Measurements from ENCODE around the gene DHX35.
"Not testable (repeated sequence)": the region's sequence is repeated elsewhere in the genome, so short reads cannot be mapped to it uniquely, and the experiment has no call there.

DHX35 gene

GRCh38 chr20:38953630-38954340 is 8.4 kb upstream of the DHX35 start:
- CTCF ChIA-PET: interaction anchor here (0.7 kb wide), 1 partner anchor 25 kb away, joined by 3 read pairs; no protein-coding TSS in a partner anchor

DNA sequence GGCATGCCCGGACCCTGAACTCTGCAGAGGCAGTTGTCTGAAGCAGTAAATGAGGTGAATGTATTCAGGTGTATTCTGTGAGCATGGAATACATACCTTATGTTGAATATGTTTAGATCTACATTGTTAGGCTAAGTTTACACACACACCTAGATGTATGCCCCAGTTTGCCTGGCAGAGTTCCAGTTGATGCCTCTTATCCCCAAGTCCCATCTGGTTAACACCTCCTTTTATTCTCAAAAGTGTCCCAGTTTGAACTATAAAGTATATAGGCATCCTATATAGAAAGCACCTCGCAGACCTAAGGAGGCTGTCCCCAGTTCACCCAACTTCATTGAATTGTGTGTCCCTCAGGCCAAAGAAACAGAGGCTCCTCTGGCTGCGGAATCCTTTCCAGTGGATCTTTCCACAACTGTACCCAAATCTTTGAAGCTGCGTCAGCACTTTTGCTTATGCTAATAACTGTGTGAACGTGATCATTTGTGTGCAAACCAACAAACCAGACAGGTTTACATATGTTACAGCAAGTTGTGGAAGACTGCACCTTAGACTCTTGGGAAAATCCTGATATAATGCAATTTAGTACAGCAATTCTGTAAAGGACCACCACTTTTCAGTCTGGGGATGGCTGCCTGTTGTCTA is 4.8 kb upstream of the DHX35 start:
- POLR2A ChIA-PET: no interaction called here
- CTCF ChIA-PET: no interaction called here
- DNase-seq (ENCODE audit: extremely low spot score): no peak
- TF ChIP-seq LEF1 (IDR thresholded peaks at IDR 0.05; ENCODE audit: borderline replicate concordance): no peak
- no peak for TF ChIP-seq BHLHE40 (IDR thresholded peaks at IDR 0.05; ENCODE audit: borderline replicate concordance)
- no peak for TF ChIP-seq ARNT (IDR thresholded peaks at IDR 0.05)
- TF ChIP-seq FOXM1 (IDR thresholded peaks at IDR 0.05; ENCODE audit: borderline replicate concordance): no peak
- TF ChIP-seq FOXK2 (IDR thresholded peaks at IDR 0.05): no peak
- TF ChIP-seq SUZ12 (IDR thresholded peaks at IDR 0.05): no peak
- TF ChIP-seq TARDBP (IDR thresholded peaks at IDR 0.05): no peak

More at GRCh38 chr20:38953630-38954340, 8.4 kb upstream of the DHX35 start:
- POLR2A ChIA-PET: interaction anchor here (1.1 kb wide), 1 partner anchor 9 kb away, joined by 6 read pairs; the partner anchor contains the start of gene DHX35
- DNase-seq (ENCODE audit: extremely low spot score): no peak
- TF ChIP-seq SP1 (IDR thresholded peaks at IDR 0.05): no peak
- TF ChIP-seq BHLHE40 (IDR thresholded peaks at IDR 0.05; ENCODE audit: borderline replicate concordance): no peak
- TF ChIP-seq, protein P1, sequence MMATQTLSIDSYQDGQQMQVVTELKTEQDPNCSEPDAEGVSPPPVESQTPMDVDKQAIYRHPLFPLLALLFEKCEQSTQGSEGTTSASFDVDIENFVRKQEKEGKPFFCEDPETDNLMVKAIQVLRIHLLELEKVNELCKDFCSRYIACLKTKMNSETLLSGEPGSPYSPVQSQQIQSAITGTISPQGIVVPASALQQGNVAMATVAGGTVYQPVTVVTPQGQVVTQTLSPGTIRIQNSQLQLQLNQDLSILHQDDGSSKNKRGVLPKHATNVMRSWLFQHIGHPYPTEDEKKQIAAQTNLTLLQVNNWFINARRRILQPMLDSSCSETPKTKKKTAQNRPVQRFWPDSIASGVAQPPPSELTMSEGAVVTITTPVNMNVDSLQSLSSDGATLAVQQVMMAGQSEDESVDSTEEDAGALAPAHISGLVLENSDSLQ (IDR thresholded peaks at IDR 0.05): no peak

GRCh38 chr20:38957915-38958485 is 4.1 kb upstream of the DHX35 start:
- CTCF ChIA-PET: no interaction called here
- no peak for DNase-seq (ENCODE audit: extremely low spot score)
- TF ChIP-seq SP1 (IDR thresholded peaks at IDR 0.05) (no peak), CTBP1 (IDR thresholded peaks at IDR 0.05; ENCODE audit: borderline replicate concordance) (no peak), ELF4 (IDR thresholded peaks at IDR 0.05) (no peak), ARNT (IDR thresholded peaks at IDR 0.05) (no peak)
- POLR2A ChIA-PET: no interaction called here

- POLR2A ChIA-PET, CTCF ChIA-PET: not testable (repeated sequence)
Measured at GRCh38 chr20:38960187-38960687, 1.9 kb upstream of the DHX35 start.

GRCh38 chr20:38961530-38962043 is 557 bp upstream of the DHX35 start:
- DNase-seq (ENCODE audit: extremely low spot score): no peak
- CTCF ChIA-PET: no interaction called here
- TF ChIP-seq ZNF384 (IDR thresholded peaks at IDR 0.05) (no peak), NFRKB (IDR thresholded peaks at IDR 0.05) (peak; percentile 70)
- POLR2A ChIA-PET: interaction anchor here (0.8 to 2.2 kb wide), 14 partner anchors 8 to 89 kb away, joined by 3 to 15 read pairs (median 6); no protein-coding TSS in a partner anchor

More at GRCh38 chr20:38960187-38960687, 1.9 kb upstream of the DHX35 start:
- not testable (repeated sequence) for DNase-seq (ENCODE audit: extremely low spot score)

DNA sequence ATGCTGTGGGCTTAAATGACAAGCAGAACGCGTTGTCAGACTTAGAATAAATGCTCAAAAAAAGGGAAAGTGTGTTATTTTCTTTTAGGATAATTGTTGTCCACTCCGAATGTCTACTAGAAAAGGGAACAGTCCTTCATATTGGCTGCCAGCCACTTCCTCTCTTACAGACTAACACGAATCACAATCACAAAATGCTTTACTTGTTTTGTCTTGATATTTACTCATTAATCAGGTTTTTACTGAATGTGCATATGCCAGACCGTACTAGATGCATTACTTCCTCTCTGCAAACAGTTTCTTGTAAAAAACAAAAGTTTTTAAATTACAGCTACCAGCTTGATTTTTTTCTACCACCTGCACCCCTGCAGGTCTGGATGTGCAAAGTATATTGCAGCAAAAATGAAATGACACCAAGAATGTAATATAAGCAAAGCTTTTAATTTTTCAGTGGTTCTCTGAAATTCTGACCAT is 821 bp downstream of the DHX35 start:
- ChIA-PET POLR2A (interaction anchor here (1.1 to 2.2 kb wide), 11 partner anchors 9 to 137 kb away, joined by 3 to 15 read pairs (median 6); no protein-coding TSS in a partner anchor), CTCF (interaction anchor here (1.2 kb wide), 1 partner anchor 34 kb away, joined by 3 read pairs; no protein-coding TSS in a partner anchor)
- TF ChIP-seq TARDBP (IDR thresholded peaks at IDR 0.05): no peak
- TF ChIP-seq NFRKB (IDR thresholded peaks at IDR 0.05): no peak
- TF ChIP-seq BHLHE40 (IDR thresholded peaks at IDR 0.05; ENCODE audit: borderline replicate concordance): no peak
- no peak for DNase-seq (ENCODE audit: extremely low spot score)

DNA sequence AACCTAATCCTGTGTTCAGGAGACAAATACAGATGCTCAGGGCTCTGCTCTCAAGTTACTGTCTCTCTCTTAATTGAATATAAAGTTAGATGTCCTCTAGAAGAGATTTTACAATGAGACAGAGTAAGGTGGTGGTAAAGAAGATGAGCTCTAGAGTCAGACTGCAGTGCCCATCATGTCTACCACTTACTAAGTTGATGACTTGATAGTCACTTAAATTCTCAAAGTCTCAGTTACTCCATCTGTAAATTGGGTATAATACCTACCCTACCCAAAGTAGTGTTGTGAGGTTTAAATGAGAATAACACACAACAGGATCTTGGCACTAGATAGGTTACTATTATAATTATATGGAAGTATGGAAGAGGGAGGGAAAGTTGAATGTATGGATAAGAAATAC is 1.6 kb downstream of the DHX35 start:
- TF ChIP-seq L3MBTL2 (conservative IDR thresholded peaks at IDR 0.05): no peak
- TF ChIP-seq SP1 (IDR thresholded peaks at IDR 0.05): no peak
- no peak for TF ChIP-seq FOXM1 (IDR thresholded peaks at IDR 0.05; ENCODE audit: borderline replicate concordance)
- TF ChIP-seq HDGF (IDR thresholded peaks at IDR 0.05; ENCODE audit: borderline replicate concordance): no peak
- no peak for TF ChIP-seq SUZ12 (IDR thresholded peaks at IDR 0.05)
- TF ChIP-seq, protein P1 (IDR thresholded peaks at IDR 0.05): no peak
- TF ChIP-seq ZNF384 (IDR thresholded peaks at IDR 0.05): no peak
- no peak for TF ChIP-seq TARDBP (IDR thresholded peaks at IDR 0.05)
- TF ChIP-seq CTBP1 (IDR thresholded peaks at IDR 0.05; ENCODE audit: borderline replicate concordance): no peak
- no peak for TF ChIP-seq FOXK2 (IDR thresholded peaks at IDR 0.05)
- no peak for TF ChIP-seq ARNT (IDR thresholded peaks at IDR 0.05)
- TF ChIP-seq FOXA1 (IDR thresholded peaks at IDR 0.05): no peak
- no peak for TF ChIP-seq NFRKB (IDR thresholded peaks at IDR 0.05)
- no peak for TF ChIP-seq LEF1 (IDR thresholded peaks at IDR 0.05; ENCODE audit: borderline replicate concordance)
- no peak for TF ChIP-seq BHLHE40 (IDR thresholded peaks at IDR 0.05; ENCODE audit: borderline replicate concordance)
- no peak for TF ChIP-seq ELF4 (IDR thresholded peaks at IDR 0.05)
- POLR2A ChIA-PET: no interaction called here
- no peak for DNase-seq (ENCODE audit: extremely low spot score)
- CTCF ChIA-PET: no interaction called here
